ENCODE results near the gene ABCB11. TPM values are rescaled to one million over a fixed set of nuclear protein-coding genes. Genes with fewer than 3 reads are reported as not detected.

Gene ABCB11
- total RNA-seq, 1 donor from 2014 or later = 0.05 TPM

DNA sequence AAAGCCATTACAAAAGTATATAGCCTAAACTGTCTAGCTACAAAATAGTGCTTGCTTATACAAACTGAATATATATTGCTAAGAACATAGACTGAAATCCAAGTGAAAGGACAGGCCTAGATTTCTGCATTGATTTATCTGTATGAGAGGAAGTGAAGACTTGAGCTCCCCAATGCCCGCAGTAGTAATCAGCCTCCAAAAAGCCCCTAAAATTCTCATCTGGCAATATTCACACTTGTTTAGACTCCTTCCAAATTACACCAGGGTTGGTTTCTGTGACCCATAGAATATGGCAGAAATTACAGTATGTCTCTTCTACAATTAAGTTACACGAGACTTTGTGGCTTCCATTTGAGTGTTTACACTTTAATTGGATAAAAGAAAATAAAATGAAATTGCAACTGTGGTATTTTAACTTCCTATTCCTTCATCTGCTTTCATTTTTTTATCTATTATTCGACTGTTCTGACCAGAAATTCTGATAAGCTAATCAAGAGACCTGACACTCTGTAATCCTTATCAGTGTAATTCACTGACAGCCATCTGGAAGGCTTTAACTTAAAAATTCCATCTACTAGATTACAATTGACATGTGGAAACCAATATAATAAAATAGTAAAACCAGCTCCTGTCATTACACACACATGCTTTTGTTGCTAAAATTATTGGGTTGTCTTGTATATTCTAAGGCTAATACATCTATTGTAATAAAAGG, 21.1 kb downstream of the ABCB11 start:
- intact Hi-C loops (cut with micrococcal nuclease) = no loop called here

GRCh38 chr2:169007941-169008340, 23.2 kb downstream of the ABCB11 start:
- intact Hi-C loops (cut with micrococcal nuclease) = no loop called here

- intact Hi-C loops (cut with micrococcal nuclease) = no loop called here
These were observed 23.8 kb downstream of the ABCB11 start for GRCh38 chr2:169007356-169007755.

DNA sequence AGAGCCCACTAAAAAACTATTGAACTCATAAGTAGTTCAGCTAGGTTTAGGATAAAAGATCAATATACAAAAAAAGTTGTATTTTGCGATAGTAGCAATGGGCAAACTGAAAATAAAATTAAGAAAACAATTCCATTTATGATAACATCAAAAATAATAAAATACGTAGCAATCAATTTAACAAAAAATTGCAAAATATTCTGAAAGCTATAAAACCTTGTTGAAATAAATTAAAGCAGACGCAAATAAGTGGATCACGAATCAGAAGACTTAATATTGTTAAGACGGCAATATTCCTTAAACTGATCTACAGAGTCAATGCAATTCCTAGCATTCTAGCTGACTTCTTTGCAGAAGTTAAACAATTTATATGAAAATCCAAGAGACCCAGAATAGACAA, 24.5 kb downstream of the ABCB11 start:
- intact Hi-C loops (cut with micrococcal nuclease) = no loop called here

DNA sequence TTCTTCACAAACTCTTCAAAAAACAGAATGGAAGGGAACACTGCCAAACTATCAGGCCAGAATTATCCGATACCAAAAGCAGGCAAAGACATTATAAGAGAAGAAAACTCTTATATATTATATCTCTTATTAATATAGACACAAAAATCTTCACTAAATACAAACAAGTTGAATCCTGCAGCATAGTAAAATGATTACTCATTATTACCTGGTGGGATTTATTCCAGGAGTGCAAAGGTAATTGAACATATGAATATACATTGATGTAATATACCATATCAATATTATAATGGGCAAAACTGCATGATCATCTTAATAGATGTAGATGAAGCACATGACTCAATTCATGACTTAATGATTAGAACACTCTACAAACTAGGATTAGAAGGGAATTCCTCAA, 25.1 kb downstream of the ABCB11 start:
- intact Hi-C loops (cut with micrococcal nuclease) = no loop called here

DNA sequence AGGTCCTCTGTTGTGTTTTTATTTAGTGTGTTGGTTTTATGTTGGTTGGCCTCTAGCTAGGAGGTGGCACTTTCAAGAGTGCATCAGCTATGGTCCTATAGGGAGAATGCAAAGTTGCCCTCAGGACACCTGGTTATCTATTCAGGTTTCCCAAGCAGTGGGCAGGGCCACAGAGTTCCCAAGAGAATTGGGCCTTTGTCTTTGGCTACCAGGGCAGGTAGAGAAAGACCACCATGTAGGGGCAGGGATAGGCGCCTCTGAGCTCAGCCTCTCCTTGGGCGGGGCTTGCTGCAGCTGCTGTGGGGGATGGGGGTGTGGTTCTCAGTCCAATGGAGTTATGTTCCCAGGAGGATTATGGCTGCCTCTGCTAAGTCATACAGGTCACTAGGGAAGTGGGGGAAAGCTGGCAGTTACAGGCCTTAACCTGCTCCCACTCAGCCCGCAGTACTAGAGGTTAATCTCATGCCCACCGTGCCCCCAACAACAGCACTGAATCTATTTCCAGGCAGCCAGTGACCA, 26.0 kb downstream of the ABCB11 start:
- intact Hi-C loops (cut with micrococcal nuclease) = no loop called here

DNA sequence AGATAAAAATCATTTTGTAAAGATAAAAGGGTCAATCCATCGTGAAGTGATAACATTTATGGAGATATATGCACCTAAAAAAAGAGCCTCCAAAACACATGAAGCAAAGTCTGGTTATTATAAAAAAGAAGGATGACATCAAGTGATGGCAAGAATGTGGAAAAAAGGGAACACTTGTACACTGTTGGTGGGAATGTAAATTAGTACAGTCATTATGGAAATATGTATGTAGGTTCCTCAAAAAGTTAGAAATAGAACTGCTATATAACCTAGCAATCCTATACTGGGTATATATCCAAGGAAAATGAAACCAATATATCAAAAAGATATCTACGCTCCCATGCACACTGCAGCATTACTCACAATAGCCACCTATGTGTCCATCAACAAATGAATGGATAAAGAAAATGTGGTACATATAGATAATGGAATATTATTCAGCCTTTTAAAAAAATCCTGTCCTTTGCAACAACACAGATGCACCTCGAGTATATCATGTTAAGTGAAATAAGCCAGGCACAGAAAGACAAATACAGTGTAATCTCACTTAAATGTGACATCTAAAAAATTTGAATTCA, 28.9 kb downstream of the ABCB11 start:
- intact Hi-C loops (cut with micrococcal nuclease) = no loop called here

DNA sequence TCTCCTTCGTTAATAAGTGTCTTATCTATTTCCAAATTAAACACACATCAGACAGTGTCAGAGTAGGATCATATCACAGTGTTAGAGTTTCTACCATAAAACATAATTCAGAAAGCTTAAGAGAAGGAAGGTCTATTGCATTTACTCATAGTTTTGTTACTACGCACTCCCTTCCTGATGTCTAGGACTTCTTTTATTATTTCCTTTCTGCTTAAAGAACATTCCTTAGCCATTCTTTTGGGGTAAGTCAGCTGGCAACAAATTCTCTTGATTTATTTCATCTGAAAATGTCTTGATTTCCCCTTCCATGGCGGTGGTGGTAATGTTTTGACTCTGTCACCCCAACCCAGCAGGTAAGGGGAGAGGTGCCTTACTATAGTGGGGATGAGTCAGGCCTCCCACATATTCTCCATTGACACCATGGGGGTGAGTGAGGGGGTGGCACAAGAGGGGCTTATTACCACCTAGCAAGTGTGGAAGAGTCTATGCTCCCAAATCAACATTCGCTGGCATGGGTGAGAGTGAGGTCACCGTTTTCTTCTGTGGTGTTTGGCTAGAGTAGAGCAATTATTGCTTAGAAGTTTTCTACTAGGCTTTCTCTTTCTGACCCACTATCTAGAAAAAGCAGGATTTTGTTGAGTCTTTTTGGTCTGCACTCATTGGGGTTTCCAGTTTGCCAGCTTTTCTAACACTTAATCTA, 29.9 kb downstream of the ABCB11 start:
- intact Hi-C loops (cut with micrococcal nuclease) = no loop called here

- intact Hi-C loops (cut with micrococcal nuclease) = no loop called here
These were observed 31.4 kb downstream of the ABCB11 start for GRCh38 chr2:168999668-169000213.

DNA sequence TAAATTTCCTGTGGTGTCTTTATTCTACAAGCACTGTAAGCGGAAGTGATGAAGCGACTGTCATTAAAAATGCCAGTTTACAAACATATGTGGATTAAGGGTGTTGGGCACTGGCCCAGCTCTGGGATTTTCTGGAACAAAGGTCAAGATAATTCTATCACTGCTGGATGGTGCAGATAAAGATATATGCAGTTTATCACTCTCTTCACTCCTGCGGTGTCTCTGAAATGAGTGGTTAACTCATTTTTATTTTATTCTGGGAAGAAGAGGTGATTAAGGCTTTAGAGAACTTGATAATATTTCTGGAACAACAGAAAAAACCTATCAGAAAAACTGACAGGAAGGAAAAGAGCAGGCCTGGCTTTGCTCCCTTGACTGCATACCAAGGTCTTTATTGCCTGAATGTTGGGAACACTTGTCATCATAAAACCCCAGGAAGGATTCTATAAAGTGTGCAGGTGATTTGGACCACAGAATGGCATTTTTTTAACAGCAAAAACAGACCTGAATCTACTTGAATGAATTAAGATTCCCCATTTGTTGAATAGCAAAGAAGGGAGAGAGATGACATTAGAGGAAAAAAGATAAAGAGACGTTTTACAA, 32.4 kb downstream of the ABCB11 start:
- intact Hi-C loops (cut with micrococcal nuclease) = no loop called here

GRCh38 chr2:168997794-168998193, 33.3 kb downstream of the ABCB11 start:
- intact Hi-C loops (cut with micrococcal nuclease) = no loop called here

GRCh38 chr2:168997118-168997521, 34.0 kb downstream of the ABCB11 start:
- intact Hi-C loops (cut with micrococcal nuclease) = no loop called here

DNA sequence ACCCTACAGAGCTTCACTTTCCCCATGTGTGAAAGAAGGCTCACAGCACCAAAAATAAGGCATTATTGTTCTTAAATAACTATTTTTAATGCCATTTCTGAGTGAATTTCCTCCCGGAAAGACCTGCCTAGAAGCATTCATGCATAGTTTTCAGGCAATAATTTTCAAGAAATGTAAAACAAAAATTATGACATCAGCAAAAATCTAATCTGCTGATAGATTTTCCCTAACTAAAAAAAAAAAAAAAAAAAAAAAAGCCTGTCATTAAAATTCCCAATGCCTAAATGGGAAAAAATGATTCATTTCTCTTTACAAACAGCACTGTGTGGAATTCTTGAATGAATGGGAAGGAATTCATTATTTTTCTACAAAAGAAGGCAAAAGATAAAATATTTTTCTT, 35.4 kb downstream of the ABCB11 start:
- intact Hi-C loops (cut with micrococcal nuclease) = no loop called here

DNA sequence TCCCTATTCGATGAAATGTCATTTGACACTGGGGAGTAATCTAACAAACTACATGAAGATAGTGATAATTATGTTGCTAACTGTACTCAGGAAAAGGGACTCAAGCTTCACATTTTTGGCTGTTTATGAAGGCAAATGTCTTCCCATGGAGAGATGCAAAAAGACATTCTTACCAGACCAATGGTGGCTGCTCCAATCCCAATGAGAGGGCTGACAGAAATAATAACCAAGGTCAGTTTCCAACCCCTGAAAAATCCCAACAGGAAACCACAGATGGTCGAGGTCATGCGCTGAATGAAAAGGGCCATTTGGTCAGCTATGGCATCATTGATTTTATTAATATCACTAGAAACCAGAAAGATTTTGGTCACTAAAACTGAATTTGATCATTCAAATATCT, 37.6 kb downstream of the ABCB11 start:
- intact Hi-C loops (cut with micrococcal nuclease) = no loop called here

DNA sequence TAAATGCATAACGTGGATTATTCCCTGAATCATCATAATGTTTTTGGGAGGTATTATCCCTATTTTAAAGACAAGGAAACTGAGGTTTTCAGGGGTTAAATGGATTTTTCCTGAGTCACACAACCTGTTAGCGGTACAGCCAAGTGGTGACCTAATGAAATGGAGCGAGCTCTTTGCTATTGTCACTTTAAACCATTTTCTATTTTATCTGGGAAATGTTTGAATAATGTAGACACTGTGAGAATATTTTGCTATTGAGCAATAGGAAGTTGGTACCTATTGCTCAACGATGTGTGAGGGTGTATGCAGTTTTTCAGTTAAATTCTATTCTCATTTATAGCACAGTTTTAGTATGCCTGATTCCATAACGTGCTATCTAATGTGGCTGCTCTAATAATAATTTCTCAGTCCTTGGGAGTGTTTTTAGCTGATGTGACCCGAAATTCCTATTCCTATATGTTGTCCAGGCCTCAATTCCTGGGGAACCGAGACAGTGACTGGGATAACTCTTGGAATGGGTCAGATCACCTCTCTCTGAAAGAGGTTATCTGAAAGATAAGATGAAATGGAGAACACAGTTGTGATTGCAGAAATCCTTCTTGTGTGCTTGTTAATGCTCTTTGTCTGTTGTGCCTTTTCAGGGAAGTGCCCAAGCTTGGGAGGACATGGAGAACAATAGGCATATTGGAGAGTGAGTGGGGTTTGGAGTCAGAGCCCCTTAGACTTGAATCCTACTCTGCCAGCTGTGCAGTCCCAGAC, 38.4 kb downstream of the ABCB11 start:
- intact Hi-C loops (cut with micrococcal nuclease) = no loop called here

GRCh38 chr2:168992026-168992425, 39.1 kb downstream of the ABCB11 start:
- intact Hi-C loops (cut with micrococcal nuclease) = no loop called here

DNA sequence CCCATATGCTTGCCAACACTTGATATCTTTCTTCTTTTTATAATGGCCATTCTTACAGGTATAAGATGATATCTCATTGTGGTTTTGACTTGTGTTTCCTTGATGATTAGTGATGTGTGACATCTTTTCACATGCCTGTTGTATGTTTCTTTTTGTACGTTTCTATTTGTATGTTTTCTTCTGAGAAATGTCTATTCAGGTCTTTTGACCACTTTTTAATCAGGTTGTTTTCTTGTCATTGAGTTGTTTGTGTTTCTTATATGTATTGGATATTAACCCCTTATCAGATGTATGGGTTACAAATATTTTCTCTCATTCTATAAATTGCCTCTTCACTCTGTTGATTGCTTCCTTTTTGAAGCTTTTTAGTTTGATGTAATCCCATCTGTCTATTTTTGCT, 42.4 kb downstream of the ABCB11 start:
- intact Hi-C loops (cut with micrococcal nuclease) = no loop called here

GRCh38 chr2:168986398-168986943, 44.7 kb downstream of the ABCB11 start:
- intact Hi-C loops (cut with micrococcal nuclease) = no loop called here

DNA sequence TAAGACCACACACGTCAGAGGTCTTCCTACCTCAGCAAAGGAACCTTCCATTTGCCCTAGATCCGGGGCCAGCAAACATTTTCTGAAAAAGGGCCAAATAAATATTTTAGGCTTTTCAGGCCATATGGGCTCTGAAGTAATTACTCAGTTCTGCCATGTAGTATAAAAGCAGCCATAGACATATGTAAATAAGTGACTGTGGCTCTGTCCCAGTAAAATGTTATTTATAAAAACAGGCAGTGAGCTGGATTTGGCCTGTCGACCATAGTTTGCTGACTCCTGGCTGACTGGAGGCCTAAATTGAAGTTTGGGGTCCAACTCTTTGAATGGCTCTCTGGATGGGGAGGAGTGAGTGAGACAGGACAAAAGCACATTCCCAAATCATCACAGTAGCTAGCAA, 49.5 kb downstream of the ABCB11 start:
- intact Hi-C loops (cut with micrococcal nuclease) = no loop called here

GRCh38 chr2:168978461-168978861, 52.7 kb downstream of the ABCB11 start:
- intact Hi-C loops (cut with micrococcal nuclease) = no loop called here

DNA sequence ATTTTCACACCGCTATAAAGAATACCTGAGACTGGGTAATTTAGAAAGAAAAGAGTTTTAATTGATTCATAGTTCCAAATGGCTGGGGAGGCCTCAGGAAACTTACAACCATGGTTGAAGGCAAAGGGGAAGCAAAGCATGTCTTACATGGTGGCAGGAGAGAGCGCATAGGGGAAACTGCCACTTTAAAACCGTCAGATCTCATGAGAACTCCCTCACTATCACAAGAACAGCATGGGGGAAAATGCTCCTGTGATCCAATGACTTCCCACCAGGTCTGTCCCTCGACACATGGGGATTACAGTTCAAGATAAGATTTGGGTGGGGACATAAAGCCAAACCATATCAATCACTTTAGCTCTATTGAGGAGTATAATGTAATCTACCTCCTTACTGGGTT, 53.5 kb downstream of the ABCB11 start:
- intact Hi-C loops (cut with micrococcal nuclease) = loop anchor here (2.0 kb wide), 1 partner anchor 585 kb away; no protein-coding TSS in a partner anchor
